ENCODE measurements around the gene NIT2. TPM values are rescaled to one million over a fixed set of nuclear protein-coding genes. Genes with fewer than 3 reads are reported as not detected.

NIT2 gene
- total and polyA plus RNA-seq, 3 experiments from 2014 or later, result 44.1 to 83.0 (median 81.9) TPM

DNA sequence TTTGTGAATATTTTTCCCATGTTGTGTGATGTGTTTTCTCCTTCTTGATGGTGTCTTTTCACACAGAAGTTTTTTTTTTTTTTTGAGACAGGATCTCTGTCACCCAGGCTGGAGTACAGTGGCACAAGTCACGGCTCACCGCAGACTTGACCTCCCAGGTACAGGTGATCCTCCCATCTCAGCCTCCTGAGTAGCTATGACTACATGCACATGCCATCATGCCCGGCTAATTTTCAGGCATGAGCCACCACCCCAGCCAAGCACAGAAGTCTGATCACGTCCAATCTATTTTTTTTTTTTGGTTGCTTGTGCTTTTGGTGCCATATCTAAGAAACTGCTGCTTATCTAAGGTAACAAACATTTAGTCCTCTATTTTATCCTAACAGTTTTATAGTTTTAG is 41.7 kb downstream of the NIT2 start:
- CTCF ChIA-PET, result no interaction called here
- H3K27me3 ChIP-seq (ENCODE audit: insufficient read depth, low read length, poor library complexity, severe bottlenecking), result no peaks in the 10 kb centered on the region
- no peak overlapping the region for H3K4me3 Mint-ChIP-seq
- H3K4me1 ChIP-seq (ENCODE audit: insufficient read depth, low read length), result no peaks in the 10 kb centered on the region
- no peak overlapping the region for H3K4me3 ChIP-seq (ENCODE audit: low read length)
- H3K9me3 Mint-ChIP-seq, result no peaks in the 10 kb centered on the region
- H3K27ac Mint-ChIP-seq, result peak overlapping the region in 2 of 8 donors; percentile 17 to 71
- H3K27me3 Mint-ChIP-seq, result no peaks in the 10 kb centered on the region
- peaks cover 16% of the 10 kb centered on the region for H3K36me3 ChIP-seq (ENCODE audit: insufficient read depth, low read length)
- H3K36me3 Mint-ChIP-seq, result peaks cover 0 to 84% (median 16%) of the 10 kb centered on the region in 3 donors
- POLR2A ChIA-PET, result no interaction called here
- H3K27ac ChIP-seq (ENCODE audit: low read depth, low read length), result no peak overlapping the region
- DNase-seq, result no peak
- no peaks in the 10 kb centered on the region for H3K4me1 Mint-ChIP-seq
- H3K9me3 ChIP-seq (ENCODE audit: low read length), result no peaks in the 10 kb centered on the region

DNA sequence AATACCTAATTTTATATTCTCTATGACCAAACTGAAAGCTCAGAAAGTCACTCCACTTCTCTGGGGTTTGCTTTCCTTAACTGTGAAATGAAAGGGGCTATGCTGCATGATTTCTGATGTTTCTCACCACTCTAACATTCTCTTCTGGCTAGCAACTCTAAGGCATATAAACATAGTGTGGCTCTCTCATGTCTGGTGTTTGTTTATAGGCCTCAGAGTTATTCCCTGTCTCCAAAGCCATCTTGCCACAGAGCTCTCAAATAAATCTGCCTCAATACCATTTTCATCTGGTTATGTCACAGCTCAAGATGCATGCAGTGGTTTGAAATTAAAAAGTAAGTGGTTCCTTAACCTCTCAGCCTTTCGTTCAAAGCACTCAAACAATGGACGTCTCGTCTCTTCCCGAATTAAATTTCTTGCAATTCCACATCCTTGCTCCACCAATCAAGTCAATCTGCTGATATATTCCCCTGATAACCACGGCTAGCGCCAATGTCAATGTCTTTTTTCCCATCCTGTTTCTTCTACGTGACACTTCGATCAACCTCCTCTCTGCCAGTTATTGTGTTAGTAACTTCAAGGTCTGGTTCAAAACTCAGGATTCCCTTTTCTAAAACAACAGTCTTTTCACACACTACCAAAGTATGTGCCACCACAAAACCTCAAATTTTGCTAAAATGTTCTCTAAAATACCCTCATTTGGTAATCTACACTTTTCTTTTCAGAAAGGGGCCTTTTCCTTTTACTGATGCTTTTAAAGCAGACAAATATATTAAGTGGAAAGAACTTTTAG is 50.4 kb downstream of the NIT2 start:
- H3K4me3 Mint-ChIP-seq, result no peak overlapping the region
- ChIA-PET POLR2A (no interaction called here), CTCF (interaction anchor here (1.9 kb wide), 1 partner anchor 17 kb away, joined by 4 read pairs; the partner anchor contains the start of gene LNP1)
- peaks cover 0 to 14% (median 4%) of the 10 kb centered on the region in 5 donors for H3K9me3 Mint-ChIP-seq
- no peaks in the 10 kb centered on the region for H3K27me3 ChIP-seq (ENCODE audit: insufficient read depth, low read length, poor library complexity, severe bottlenecking)
- no peak for DNase-seq
- H3K27ac Mint-ChIP-seq, result peak overlapping the region in 1 of 8 donors; percentile 24
- peaks cover 15% of the 10 kb centered on the region for H3K36me3 ChIP-seq (ENCODE audit: insufficient read depth, low read length)
- H3K4me3 ChIP-seq (ENCODE audit: low read length), result no peak overlapping the region
- no peaks in the 10 kb centered on the region for H3K9me3 ChIP-seq (ENCODE audit: low read length)
- peaks cover 4% of the 10 kb centered on the region for H3K4me1 ChIP-seq (ENCODE audit: insufficient read depth, low read length)
- peaks cover 17 to 76% (median 24%) of the 10 kb centered on the region in 3 donors for H3K36me3 Mint-ChIP-seq
- H3K4me1 Mint-ChIP-seq, result peaks cover 16 to 32% (median 28%) of the 10 kb centered on the region in 3 donors
- H3K27ac ChIP-seq (ENCODE audit: low read depth, low read length), result no peak overlapping the region
- H3K27me3 Mint-ChIP-seq, result no peaks in the 10 kb centered on the region

DNA sequence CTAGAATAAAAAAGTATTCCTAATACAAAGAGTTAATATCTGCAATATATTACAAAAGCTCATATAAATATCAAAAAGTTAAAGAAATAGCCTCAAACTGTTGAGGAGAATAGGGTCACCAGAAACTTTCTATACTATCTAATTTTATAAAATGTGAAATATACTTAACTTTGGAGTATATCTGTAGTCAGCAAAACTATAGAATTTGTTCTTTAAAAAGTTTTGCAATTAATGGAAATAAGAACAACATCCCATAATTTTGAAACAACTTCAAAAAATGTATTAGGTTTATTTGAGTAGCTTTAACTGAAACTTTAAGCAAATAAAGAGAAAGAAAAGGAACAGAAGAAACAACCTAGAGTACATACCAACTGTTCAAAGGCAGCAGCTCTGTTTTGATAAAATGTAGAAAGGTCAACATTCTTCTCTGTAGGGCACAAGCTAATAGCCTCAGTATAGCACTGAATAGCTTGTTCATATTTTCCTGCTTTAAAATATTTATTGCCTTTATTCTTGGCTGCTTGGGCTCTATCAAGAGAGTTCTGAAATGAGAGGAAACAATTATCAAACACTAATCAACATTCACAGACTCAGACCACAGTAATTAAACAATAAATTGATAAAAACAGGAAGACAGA is 52.0 kb downstream of the NIT2 start:
- POLR2A ChIA-PET, result no interaction called here

DNA sequence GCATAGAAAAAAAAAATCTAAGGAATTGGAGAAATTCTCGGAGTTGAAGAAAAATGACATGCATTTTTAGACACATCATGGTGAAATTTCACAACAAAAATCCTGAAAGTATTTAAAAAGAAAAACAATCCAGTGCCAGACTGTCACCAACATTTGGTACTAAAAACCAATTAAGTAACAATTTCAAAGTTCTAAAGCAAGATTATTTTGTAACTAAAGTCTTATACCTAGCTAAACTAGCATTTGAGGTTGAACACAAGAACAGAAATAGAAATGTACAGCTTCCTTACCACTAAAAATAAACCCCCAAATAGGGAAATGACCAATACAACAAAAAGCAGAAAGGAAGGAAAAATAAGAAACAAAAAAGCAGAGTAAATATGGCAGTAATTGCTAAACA is 54.5 kb downstream of the NIT2 start:
- H3K27me3 ChIP-seq (ENCODE audit: insufficient read depth, low read length, poor library complexity, severe bottlenecking), result no peaks in the 10 kb centered on the region
- no peaks in the 10 kb centered on the region for H3K9me3 ChIP-seq (ENCODE audit: low read length)
- H3K9me3 Mint-ChIP-seq, result peaks cover 0 to 14% (median 4%) of the 10 kb centered on the region in 5 donors
- no peak overlapping the region for H3K4me3 Mint-ChIP-seq
- peak overlapping the region in 1 of 8 donors; percentile 50 for H3K27ac Mint-ChIP-seq
- ChIA-PET CTCF (no interaction called here), POLR2A (no interaction called here)
- peaks cover 11% of the 10 kb centered on the region for H3K36me3 ChIP-seq (ENCODE audit: insufficient read depth, low read length)
- no peak overlapping the region for H3K4me3 ChIP-seq (ENCODE audit: low read length)
- H3K4me1 ChIP-seq (ENCODE audit: insufficient read depth, low read length), result peaks cover 4% of the 10 kb centered on the region
- no peak for DNase-seq
- H3K27me3 Mint-ChIP-seq, result no peaks in the 10 kb centered on the region
- H3K4me1 Mint-ChIP-seq, result peaks cover 26 to 54% (median 43%) of the 10 kb centered on the region in 3 donors
- H3K27ac ChIP-seq (ENCODE audit: low read depth, low read length), result no peak overlapping the region
- peaks cover 17 to 55% (median 20%) of the 10 kb centered on the region in 3 donors for H3K36me3 Mint-ChIP-seq

More for the DNA sequence above, 52.0 kb downstream of the NIT2 start:
- no peak for DNase-seq
- peaks cover 16 to 33% (median 32%) of the 10 kb centered on the region in 3 donors for H3K4me1 Mint-ChIP-seq
- Histone ChIP-seq H3K4me1 (ENCODE audit: insufficient read depth, low read length) (peaks cover 4% of the 10 kb centered on the region), H3K27me3 (ENCODE audit: insufficient read depth, low read length, poor library complexity, severe bottlenecking) (no peaks in the 10 kb centered on the region), H3K27ac (ENCODE audit: low read depth, low read length) (no peak overlapping the region), H3K36me3 (ENCODE audit: insufficient read depth, low read length) (peaks cover 15% of the 10 kb centered on the region), H3K9me3 (ENCODE audit: low read length) (no peaks in the 10 kb centered on the region), H3K4me3 (ENCODE audit: low read length) (no peak overlapping the region)
- peaks cover 0 to 14% (median 4%) of the 10 kb centered on the region in 5 donors for H3K9me3 Mint-ChIP-seq
- CTCF ChIA-PET, result interaction anchor here (1.9 kb wide), 1 partner anchor 15 kb away, joined by 4 read pairs; the partner anchor contains the start of gene LNP1
- no peak overlapping the region for H3K4me3 Mint-ChIP-seq
- H3K27ac Mint-ChIP-seq, result peak overlapping the region in 2 of 8 donors; percentile 1 to 38
- no peaks in the 10 kb centered on the region for H3K27me3 Mint-ChIP-seq
- H3K36me3 Mint-ChIP-seq, result peaks cover 17 to 65% (median 21%) of the 10 kb centered on the region in 3 donors

DNA sequence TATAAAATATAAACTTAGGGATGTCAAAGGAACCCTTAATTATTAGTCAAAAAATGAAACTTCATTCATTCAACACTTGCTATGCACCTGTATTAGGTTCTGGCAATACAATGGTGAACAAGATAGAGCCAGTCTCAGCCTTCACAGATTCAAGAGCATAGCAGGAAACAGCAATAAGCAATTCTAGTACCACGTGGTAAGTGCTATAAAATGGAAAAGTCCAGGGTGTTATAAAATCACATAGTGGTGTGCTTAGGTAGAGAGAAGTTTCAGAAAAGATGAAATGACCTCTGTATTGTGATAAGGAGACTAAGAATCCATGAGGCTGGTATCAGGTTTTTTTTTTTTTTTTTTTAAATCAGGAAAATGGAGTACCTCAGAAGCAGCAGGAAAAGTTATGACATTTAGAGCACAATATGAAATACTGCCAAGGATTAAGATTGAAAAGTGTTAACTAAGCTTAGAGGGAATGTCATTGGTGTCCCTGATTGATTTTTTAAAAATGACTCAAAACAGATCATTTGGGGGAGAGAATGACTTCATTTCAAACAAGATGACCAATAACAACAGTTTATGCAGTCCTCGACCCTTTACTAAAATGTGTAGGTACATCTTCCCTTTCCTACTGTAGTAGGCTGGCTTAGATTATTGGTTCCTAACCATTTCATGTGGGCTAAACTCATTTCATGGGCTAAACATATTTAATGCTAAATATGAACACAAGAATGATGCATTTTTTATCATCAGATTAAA is 61.3 kb downstream of the NIT2 start:
- ChIA-PET CTCF (no interaction called here), POLR2A (no interaction called here)
- Histone ChIP-seq H3K27ac (ENCODE audit: low read depth, low read length) (no peak overlapping the region), H3K4me3 (ENCODE audit: low read length) (no peak overlapping the region), H3K4me1 (ENCODE audit: insufficient read depth, low read length) (peaks cover 17% of the 10 kb centered on the region), H3K36me3 (ENCODE audit: insufficient read depth, low read length) (no peaks in the 10 kb centered on the region), H3K27me3 (ENCODE audit: insufficient read depth, low read length, poor library complexity, severe bottlenecking) (no peaks in the 10 kb centered on the region), H3K9me3 (ENCODE audit: low read length) (no peaks in the 10 kb centered on the region)
- Mint-ChIP-seq H3K9me3 (no peaks in the 10 kb centered on the region), H3K4me3 (peak overlapping the region in 2 of 7 donors; percentile 13 to 78), H3K4me1 (peaks cover 52 to 77% (median 59%) of the 10 kb centered on the region in 3 donors), H3K27ac (peak overlapping the region in 3 of 8 donors; percentile 18 to 61 (median 35)), H3K36me3 (peaks cover 0 to 20% (median 2%) of the 10 kb centered on the region in 3 donors), H3K27me3 (no peaks in the 10 kb centered on the region)
- no peak for DNase-seq

DNA sequence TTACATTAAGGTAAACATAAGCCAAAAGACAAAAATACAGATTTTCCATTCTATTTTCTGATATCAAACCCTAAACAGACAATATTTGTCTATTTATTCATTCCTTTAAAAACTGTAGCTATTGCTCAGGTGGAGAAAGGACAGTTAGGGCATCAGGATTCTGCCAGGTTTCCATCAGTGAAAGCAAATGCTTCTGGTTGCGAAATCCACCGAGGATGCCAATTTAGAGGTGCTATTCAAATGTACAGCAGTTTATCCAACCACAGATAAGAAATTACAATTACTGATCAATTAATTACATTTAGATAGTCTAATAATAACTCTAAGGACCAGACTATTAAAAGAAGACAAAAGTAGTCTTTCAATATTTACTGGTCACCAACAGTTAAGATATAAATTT is 62.4 kb downstream of the NIT2 start:
- Mint-ChIP-seq H3K4me3 (peak overlapping the region in 1 of 7 donors; percentile 47), H3K27me3 (no peaks in the 10 kb centered on the region), H3K4me1 (peaks cover 56 to 80% (median 60%) of the 10 kb centered on the region in 3 donors), H3K36me3 (peaks cover 0 to 29% (median 2%) of the 10 kb centered on the region in 3 donors), H3K9me3 (no peaks in the 10 kb centered on the region), H3K27ac (peak overlapping the region in 1 of 8 donors; percentile 28)
- Histone ChIP-seq H3K27me3 (ENCODE audit: insufficient read depth, low read length, poor library complexity, severe bottlenecking) (no peaks in the 10 kb centered on the region), H3K4me1 (ENCODE audit: insufficient read depth, low read length) (peaks cover 17% of the 10 kb centered on the region), H3K36me3 (ENCODE audit: insufficient read depth, low read length) (no peaks in the 10 kb centered on the region), H3K9me3 (ENCODE audit: low read length) (no peaks in the 10 kb centered on the region), H3K4me3 (ENCODE audit: low read length) (no peak overlapping the region), H3K27ac (ENCODE audit: low read depth, low read length) (no peak overlapping the region)
- ChIA-PET CTCF (no interaction called here), POLR2A (interaction anchor here (0.6 kb wide), 1 partner anchor 372 kb away, joined by 3 read pairs; no protein-coding TSS in a partner anchor)
- DNase-seq, result no peak

DNA sequence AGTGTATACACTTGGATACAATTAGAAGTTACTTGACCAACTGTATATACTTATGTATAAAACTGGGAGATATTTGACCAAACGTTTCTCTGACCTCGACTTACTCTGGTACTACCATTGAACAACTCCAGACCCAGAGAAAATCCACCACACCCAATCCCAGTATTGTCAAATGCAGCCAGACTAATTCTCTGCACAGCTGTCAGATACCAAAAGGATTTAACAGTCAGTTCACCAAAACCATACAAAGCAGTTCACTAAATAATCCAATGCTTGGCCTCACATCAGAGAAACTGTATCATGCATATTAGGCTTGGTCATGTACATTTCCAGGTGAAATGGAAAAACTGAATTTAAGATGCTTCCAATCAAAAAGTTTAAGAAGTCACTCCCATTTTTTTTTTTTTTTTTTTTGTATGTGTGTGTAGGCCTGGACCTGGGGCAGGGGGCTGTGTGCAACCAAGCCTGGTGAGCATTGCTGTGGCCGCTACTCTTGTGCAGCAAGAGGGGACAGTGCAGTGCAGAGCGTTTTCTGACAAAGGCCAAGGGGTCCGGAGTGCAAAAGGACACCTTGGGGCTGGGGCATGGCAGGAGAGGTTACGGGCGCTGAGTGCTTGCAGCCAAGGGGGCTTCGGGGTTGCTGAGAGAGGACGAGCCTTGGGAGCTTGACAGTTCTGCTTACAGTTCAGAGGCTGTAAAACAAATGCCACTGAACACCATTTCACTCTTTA is 64.9 kb downstream of the NIT2 start:
- Mint-ChIP-seq H3K4me1 (peaks cover 57 to 83% (median 67%) of the 10 kb centered on the region in 3 donors), H3K9me3 (no peaks in the 10 kb centered on the region), H3K4me3 (peak overlapping the region; percentile 95 to 100 (median 96)), H3K36me3 (peaks cover 0 to 19% (median 2%) of the 10 kb centered on the region in 3 donors), H3K27me3 (no peaks in the 10 kb centered on the region), H3K27ac (peak overlapping the region; percentile 84 to 99 (median 92))
- Histone ChIP-seq H3K36me3 (ENCODE audit: insufficient read depth, low read length) (no peaks in the 10 kb centered on the region), H3K27ac (ENCODE audit: low read depth, low read length) (peak overlapping the region; percentile 87), H3K4me1 (ENCODE audit: insufficient read depth, low read length) (peaks cover 41% of the 10 kb centered on the region), H3K9me3 (ENCODE audit: low read length) (no peaks in the 10 kb centered on the region), H3K4me3 (ENCODE audit: low read length) (peak overlapping the region; percentile 90), H3K27me3 (ENCODE audit: insufficient read depth, low read length, poor library complexity, severe bottlenecking) (no peaks in the 10 kb centered on the region)
- ChIA-PET POLR2A (no interaction called here), CTCF (no interaction called here)
- no peak for DNase-seq

Measured in CD8-positive, alpha-beta memory T cell (primary cell).